MV-4-11 (cell line): ENCODE data around the gene GRIP2.

Experiments used
- DNase-seq: peaks from one replicate; lab custom pipeline; 2025; lab: John Stamatoyannopoulos, UW

Gene GRIP2

GRCh38 chr3:14561051-14561960 is 21.2 kb upstream of the GRIP2 start:
- DNase-seq: no peak

- DNase-seq: no peak
Observed at GRCh38 chr3:14560110-14560509, 20.0 kb upstream of the GRIP2 start.

GRCh38 chr3:14558029-14558428 is 17.9 kb upstream of the GRIP2 start:
- no peak for DNase-seq

- DNase-seq: no peak
Observed at GRCh38 chr3:14555835-14556234, 15.7 kb upstream of the GRIP2 start.

- no peak for DNase-seq
Observed at GRCh38 chr3:14554715-14555114, 14.6 kb upstream of the GRIP2 start.

- no peak for DNase-seq
Observed at GRCh38 chr3:14553871-14554270, 13.7 kb upstream of the GRIP2 start.

GRCh38 chr3:14552717-14553116 is 12.6 kb upstream of the GRIP2 start:
- DNase-seq: no peak

- no peak for DNase-seq
Observed at GRCh38 chr3:14552041-14552648, 12.0 kb upstream of the GRIP2 start.

GRCh38 chr3:14550651-14551611 is 10.8 kb upstream of the GRIP2 start:
- no peak for DNase-seq

GRCh38 chr3:14550181-14550580 is 10.0 kb upstream of the GRIP2 start:
- DNase-seq: no peak

- no peak for DNase-seq
Observed at GRCh38 chr3:14549256-14549919, 9.2 kb upstream of the GRIP2 start.

GRCh38 chr3:14548321-14548729 is 8.2 kb upstream of the GRIP2 start:
- peak; percentile 36 for DNase-seq

- no peak for DNase-seq
Observed at GRCh38 chr3:14547693-14548092, 7.6 kb upstream of the GRIP2 start.

GRCh38 chr3:14546041-14546440 is 5.9 kb upstream of the GRIP2 start:
- DNase-seq: no peak

GRCh38 chr3:14545251-14545635 is 5.1 kb upstream of the GRIP2 start:
- DNase-seq: no peak

- no peak for DNase-seq
Observed at GRCh38 chr3:14544282-14545250, 4.4 kb upstream of the GRIP2 start.

- no peak for DNase-seq
Observed at GRCh38 chr3:14543446-14543845, 3.3 kb upstream of the GRIP2 start.

- no peak for DNase-seq
Observed at GRCh38 chr3:14542656-14543055, 2.5 kb upstream of the GRIP2 start.

GRCh38 chr3:14541646-14542045 is 1.5 kb upstream of the GRIP2 start:
- DNase-seq: no peak

- no peak for DNase-seq
Observed at GRCh38 chr3:14540821-14541385, 761 bp upstream of the GRIP2 start.
